Central memory CD8-positive, alpha-beta T cell (primary cell): ENCODE data around the gene CCSAP.
A peak's percentile ranks its signal among the peaks of the same experiment; 100 is the strongest.

Experiments used
- ATAC-seq: fragments of 150-1000 bp; cut with Tn5 transposase; replicated peaks from 2 replicates; pipeline ENCODE4 v1.10.0; 2022; ENCODE audit warnings: mild to moderate bottlenecking, moderate FRiP score, moderate number of reproducible peaks; ENCODE audit not compliant: poor library complexity, severe bottlenecking; ENCODE audit errors: extremely low read depth
- DNase-seq, 2 donors: peaks; one replicate each; pipeline ENCODE4 v3.0.0; 2021; ENCODE audit warnings: low spot score in 2 of 2
- H3K27ac Mint-ChIP-seq: one replicate; pipeline ENCODE4 v1.8.0; 2022; ENCODE audit warnings: low read depth, mild to moderate bottlenecking, moderate library complexity, mixed read lengths
- H3K27me3 Mint-ChIP-seq: one replicate; pipeline ENCODE4 v1.8.0; 2022; ENCODE audit warnings: mixed read lengths
- H3K36me3 Mint-ChIP-seq: one replicate; pipeline ENCODE4 v1.8.0; 2022; ENCODE audit warnings: mild to moderate bottlenecking, moderate library complexity, mixed read lengths; ENCODE audit not compliant: insufficient read depth
- H3K4me1 Mint-ChIP-seq: one replicate; pipeline ENCODE4 v1.8.0; 2022; ENCODE audit warnings: mixed read lengths
- H3K4me3 Mint-ChIP-seq: one replicate; pipeline ENCODE4 v1.8.0; 2022; ENCODE audit warnings: mild to moderate bottlenecking, moderate library complexity, mixed read lengths
- H3K9me3 Mint-ChIP-seq: one replicate; pipeline ENCODE4 v1.8.0; 2022; ENCODE audit warnings: mixed read lengths

The CCSAP gene

GRCh38 chr1:229275005-229275404, 67.8 kb downstream of the CCSAP start:
- peaks cover 14% of the 10 kb centered on the region for H3K36me3 Mint-ChIP-seq
- H3K27ac Mint-ChIP-seq, result no peak overlapping the region
- no peaks in the 10 kb centered on the region for H3K9me3 Mint-ChIP-seq
- H3K27me3 Mint-ChIP-seq, result no peaks in the 10 kb centered on the region
- DNase-seq (no peak), ATAC-seq (no peak)
- peaks cover 36% of the 10 kb centered on the region for H3K4me1 Mint-ChIP-seq
- no peak overlapping the region for H3K4me3 Mint-ChIP-seq

DNA sequence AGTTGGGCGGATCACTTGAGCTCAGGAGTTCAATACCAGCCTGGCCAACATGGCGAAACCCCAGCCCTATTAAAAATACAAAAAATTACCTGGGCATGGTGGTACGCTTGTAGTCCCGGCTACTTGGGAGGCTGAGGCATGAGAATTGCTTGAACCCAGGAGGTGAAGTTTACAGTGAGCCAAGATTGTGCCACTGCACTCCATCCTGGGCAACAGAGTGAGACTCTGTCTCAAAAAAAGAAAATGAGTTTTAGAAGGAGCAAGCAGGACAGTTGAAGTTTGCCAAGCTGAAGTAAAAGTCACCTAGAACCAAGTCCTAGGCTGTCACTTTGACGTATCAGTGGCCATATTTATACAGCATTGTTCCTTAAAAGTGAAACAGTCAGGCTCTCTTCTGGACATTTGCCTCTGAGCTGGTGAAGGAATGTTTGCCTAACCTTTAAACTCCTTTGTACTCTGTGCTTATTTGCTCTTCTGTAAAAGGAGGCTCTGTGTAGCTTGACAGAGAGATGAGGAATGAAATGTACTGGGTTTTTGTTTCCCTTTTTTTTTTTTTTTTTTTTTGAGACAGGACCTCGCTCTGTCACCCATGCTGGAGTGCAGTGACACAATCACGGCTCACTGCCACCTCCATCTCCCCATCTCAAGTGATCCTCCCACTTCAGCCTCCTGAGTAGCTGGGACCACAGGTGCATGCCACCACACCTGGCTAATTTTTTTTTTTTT, 69.2 kb downstream of the CCSAP start:
- Mint-ChIP-seq H3K27me3 (no peaks in the 10 kb centered on the region), H3K9me3 (no peaks in the 10 kb centered on the region), H3K36me3 (peaks cover 14% of the 10 kb centered on the region), H3K4me1 (peaks cover 36% of the 10 kb centered on the region), H3K4me3 (no peak overlapping the region), H3K27ac (peak overlapping the region; percentile 36)
- ATAC-seq, result no peak
- no peak for DNase-seq

DNA sequence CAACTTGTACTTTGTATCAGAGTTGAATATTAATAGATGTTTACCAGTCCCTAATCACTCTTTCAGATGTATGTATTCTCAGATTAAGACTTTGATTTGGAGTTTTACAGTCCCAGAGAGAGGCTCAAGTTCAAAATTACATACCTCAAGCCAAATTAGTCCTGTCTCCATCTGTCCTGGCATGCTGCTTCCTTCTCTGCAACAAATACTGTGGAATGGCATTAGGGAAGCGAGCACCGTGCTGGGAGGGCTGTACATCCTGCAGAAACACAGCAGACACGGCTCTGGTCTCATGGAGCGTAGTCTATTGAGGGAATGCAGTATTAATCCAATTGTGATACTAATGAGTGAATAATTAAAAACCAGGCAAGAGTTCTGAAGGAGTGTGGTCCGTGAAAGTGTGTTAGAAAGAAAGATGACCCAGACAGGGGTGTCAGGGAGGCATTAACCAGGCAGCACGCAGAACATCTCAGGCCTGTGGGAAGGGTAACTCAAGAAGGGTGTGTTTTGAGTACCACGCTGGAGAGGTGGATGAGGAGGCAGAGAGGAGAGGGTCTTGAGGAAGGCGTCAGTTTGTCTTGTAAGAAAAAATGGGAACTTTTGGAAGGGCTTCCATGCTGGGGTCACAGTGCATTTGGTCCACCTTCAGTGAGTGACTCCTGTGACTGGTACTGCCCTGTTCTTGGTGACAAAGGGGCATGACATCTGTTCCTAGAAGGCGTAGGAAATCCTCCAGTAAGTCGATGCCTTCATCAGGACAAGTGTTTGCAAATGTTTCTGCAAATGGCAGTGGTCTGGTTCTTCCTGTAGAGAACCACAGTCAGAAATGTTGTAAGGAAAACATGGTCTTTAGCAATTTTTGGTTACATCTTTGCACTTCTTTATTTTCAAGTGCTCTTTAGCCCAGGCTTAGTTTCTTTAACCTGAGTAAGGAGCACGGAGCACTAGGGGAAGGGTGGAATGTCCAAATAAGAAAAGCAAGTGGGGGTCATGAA, 70.4 kb downstream of the CCSAP start:
- no peak for ATAC-seq
- Mint-ChIP-seq H3K9me3 (no peaks in the 10 kb centered on the region), H3K27ac (peak overlapping the region; percentile 20)

DNA sequence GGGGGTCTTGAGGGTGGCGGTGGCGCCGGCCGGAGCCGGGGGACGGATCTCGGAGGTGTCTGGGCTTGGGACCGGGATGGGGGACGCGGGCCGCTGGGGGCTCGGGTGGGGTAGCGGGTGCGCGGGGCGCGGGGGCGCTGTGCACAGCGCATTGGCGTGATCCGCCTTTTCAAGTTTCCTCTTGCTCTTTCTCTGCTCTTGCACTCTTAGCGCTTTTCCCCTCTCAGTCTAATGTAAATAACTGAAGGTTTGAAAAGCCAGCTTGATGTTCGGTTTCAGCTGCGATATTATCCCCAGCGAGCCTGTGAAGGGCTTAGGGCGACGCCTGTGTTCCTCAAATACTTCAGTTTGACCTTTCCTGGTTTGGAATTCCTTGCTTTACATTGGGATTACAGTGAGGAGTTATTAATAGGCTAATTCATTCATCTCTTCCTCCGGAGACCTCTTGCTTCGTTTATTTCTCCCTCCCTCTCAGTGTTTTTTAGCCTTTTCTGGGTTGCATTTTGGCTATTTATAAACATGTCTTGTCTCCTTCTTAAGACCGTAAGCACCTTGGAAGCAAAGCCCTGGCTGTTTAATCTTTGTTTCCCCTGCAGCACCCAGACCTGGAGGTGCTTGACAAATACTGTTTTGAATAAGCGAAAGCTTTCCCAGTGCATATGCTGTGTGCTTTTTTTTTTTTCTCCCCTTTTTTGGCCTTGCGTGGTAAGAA, 71.2 kb downstream of the CCSAP start:
- Mint-ChIP-seq H3K4me1 (peaks cover 35% of the 10 kb centered on the region), H3K9me3 (peaks cover 5% of the 10 kb centered on the region), H3K27me3 (no peaks in the 10 kb centered on the region), H3K4me3 (peak overlapping the region; percentile 91), H3K27ac (peak overlapping the region; percentile 20), H3K36me3 (peaks cover 14% of the 10 kb centered on the region)
- DNase-seq (no peak), ATAC-seq (peak; percentile 72)

More for the DNA sequence above, 70.4 kb downstream of the CCSAP start:
- no peak for DNase-seq
- peaks cover 14% of the 10 kb centered on the region for H3K36me3 Mint-ChIP-seq
- H3K27me3 Mint-ChIP-seq, result no peaks in the 10 kb centered on the region
- H3K4me3 Mint-ChIP-seq, result peak overlapping the region; percentile 91
- H3K4me1 Mint-ChIP-seq, result peaks cover 36% of the 10 kb centered on the region
